DND-41 (cell line): ENCODE measurements around the gene KLKB1.

ENCODE experiments used
- EZH2 ChIP-seq: IDR thresholded peaks from 3 replicates; pipeline ENCODE4 v1.6.1; 2012; ENCODE audit warnings: borderline replicate concordance, low read depth, mild to moderate bottlenecking, moderate library complexity, low read length, inconsistent platforms; ENCODE audit not compliant: severe bottlenecking
- TF ChIP-seq, protein P1 (sequence below): IDR thresholded peaks from 2 replicates; pipeline ENCODE4 v1.5.1; 2012; ENCODE audit warnings: borderline replicate concordance, low read length, moderate library complexity, mild to moderate bottlenecking; ENCODE audit not compliant: poor library complexity, severe bottlenecking; ENCODE audit errors: extremely low read depth

DNA sequence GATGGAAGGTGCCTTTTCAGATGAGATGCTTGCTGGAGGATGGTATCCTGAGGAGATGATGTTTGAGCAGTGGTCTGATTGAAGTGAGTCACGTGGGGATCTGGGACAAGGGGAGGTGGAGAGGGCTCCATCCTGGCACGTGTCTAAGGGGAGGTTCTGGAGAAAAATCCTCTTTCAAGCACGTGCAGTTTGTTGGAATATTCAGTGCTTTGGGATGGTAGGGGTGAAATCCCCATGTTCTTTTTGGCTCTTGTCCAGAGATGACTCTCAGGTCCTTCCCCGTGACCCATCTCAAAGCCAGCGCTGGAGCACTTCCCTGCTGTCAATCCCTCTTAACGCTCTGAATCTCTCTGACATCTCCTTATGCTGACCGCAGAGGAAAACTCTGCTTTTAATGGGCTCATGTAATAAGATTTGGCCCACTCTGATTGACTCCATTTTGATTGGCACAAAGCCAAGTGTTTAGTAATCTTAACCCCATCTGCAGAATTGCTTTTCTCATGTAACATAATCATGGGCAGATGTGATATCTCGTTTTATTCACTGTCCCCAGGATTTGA lies 10.8 kb upstream of the KLKB1 start:
- TF ChIP-seq, protein P1, sequence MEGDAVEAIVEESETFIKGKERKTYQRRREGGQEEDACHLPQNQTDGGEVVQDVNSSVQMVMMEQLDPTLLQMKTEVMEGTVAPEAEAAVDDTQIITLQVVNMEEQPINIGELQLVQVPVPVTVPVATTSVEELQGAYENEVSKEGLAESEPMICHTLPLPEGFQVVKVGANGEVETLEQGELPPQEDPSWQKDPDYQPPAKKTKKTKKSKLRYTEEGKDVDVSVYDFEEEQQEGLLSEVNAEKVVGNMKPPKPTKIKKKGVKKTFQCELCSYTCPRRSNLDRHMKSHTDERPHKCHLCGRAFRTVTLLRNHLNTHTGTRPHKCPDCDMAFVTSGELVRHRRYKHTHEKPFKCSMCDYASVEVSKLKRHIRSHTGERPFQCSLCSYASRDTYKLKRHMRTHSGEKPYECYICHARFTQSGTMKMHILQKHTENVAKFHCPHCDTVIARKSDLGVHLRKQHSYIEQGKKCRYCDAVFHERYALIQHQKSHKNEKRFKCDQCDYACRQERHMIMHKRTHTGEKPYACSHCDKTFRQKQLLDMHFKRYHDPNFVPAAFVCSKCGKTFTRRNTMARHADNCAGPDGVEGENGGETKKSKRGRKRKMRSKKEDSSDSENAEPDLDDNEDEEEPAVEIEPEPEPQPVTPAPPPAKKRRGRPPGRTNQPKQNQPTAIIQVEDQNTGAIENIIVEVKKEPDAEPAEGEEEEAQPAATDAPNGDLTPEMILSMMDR: no peak
- no peak for TF ChIP-seq EZH2
